GM18526 (cell line): ENCODE measurements around the gene C1GALT1.

ENCODE experiments used
- POLR2A ChIP-seq: IDR thresholded peaks from 3 replicates; pipeline ENCODE4 v1.6.1; 2011; ENCODE audit not compliant: insufficient read length; ENCODE audit errors: extremely low read depth

Gene C1GALT1

GRCh38 chr7:7251742-7252141, 69.4 kb downstream of the C1GALT1 start:
- TF ChIP-seq POLR2A, result no peak

- no peak for TF ChIP-seq POLR2A
Measured at GRCh38 chr7:7254319-7254718, 72.0 kb downstream of the C1GALT1 start.

- TF ChIP-seq POLR2A, result no peak
Measured at GRCh38 chr7:7254908-7255307, 72.6 kb downstream of the C1GALT1 start.

GRCh38 chr7:7256731-7257274, 74.5 kb downstream of the C1GALT1 start:
- no peak for TF ChIP-seq POLR2A

- no peak for TF ChIP-seq POLR2A
Measured at GRCh38 chr7:7257899-7258692, 75.8 kb downstream of the C1GALT1 start.

GRCh38 chr7:7261863-7262262, 79.5 kb downstream of the C1GALT1 start:
- no peak for TF ChIP-seq POLR2A

- no peak for TF ChIP-seq POLR2A
Measured at GRCh38 chr7:7263297-7264230, 81.2 kb downstream of the C1GALT1 start.

- no peak for TF ChIP-seq POLR2A
Measured at GRCh38 chr7:7264306-7265040, 82.1 kb downstream of the C1GALT1 start.

- no peak for TF ChIP-seq POLR2A
Measured at GRCh38 chr7:7265081-7266075, 83.0 kb downstream of the C1GALT1 start.

GRCh38 chr7:7266257-7266881, 84.0 kb downstream of the C1GALT1 start:
- TF ChIP-seq POLR2A, result no peak

GRCh38 chr7:7271094-7271874, 88.9 kb downstream of the C1GALT1 start:
- TF ChIP-seq POLR2A, result no peak

GRCh38 chr7:7272294-7272693, 90.0 kb downstream of the C1GALT1 start:
- TF ChIP-seq POLR2A, result no peak

GRCh38 chr7:7274782-7275181, 92.4 kb downstream of the C1GALT1 start:
- TF ChIP-seq POLR2A, result no peak
